Mesothelial cell of epicardium (in vitro differentiated cells): ENCODE data around the gene PARD3. TPM values are rescaled to one million over a fixed set of nuclear protein-coding genes. Genes with fewer than 3 reads are reported as not detected.

Experiments
- DNase-seq, 2 experiments: peaks; one replicate each; pipeline ENCODE4 v3.0.0; 2021; ENCODE audit warnings: low spot score in 2 of 2; ENCODE audit not compliant: unreplicated experiment in 2 of 2
- H3K27ac Mint-ChIP-seq: 2 replicates; pipeline ENCODE4 v1.8.0; 2021; ENCODE audit warnings: mixed read lengths
- H3K27me3 Mint-ChIP-seq: 2 replicates; pipeline ENCODE4 v1.8.0; 2021; ENCODE audit warnings: low read depth, mixed read lengths
- H3K36me3 Mint-ChIP-seq: 2 replicates; pipeline ENCODE4 v1.8.0; 2021; ENCODE audit warnings: mixed read lengths
- H3K4me1 Mint-ChIP-seq: 2 replicates; pipeline ENCODE4 v1.8.0; 2021; ENCODE audit warnings: mixed read lengths
- H3K4me3 Mint-ChIP-seq: 2 replicates; pipeline ENCODE4 v1.8.0; 2021; ENCODE audit warnings: mild to moderate bottlenecking, moderate library complexity, mixed read lengths
- H3K9me3 Mint-ChIP-seq: 2 replicates; pipeline ENCODE4 v1.8.0; 2021; ENCODE audit warnings: mixed read lengths
- total RNA-seq: library from RNA; stranded (reverse); gene quantifications from 3 replicates; pipeline ENCODE4 v1.2.1, GENCODE V29; 2021
- TF ChIP-seq, protein P1 (sequence below): fragments of 200-600 bp; sonication (generic); IDR thresholded peaks from one replicate; pipeline ENCODE4 v1.5.0; 2021; ENCODE audit warnings: antibody characterized with exemption; ENCODE audit not compliant: unreplicated experiment

Gene PARD3
- 68.6 to 73.4 TPM (median 73.2 TPM) in 3 replicates for total RNA-seq

DNA sequence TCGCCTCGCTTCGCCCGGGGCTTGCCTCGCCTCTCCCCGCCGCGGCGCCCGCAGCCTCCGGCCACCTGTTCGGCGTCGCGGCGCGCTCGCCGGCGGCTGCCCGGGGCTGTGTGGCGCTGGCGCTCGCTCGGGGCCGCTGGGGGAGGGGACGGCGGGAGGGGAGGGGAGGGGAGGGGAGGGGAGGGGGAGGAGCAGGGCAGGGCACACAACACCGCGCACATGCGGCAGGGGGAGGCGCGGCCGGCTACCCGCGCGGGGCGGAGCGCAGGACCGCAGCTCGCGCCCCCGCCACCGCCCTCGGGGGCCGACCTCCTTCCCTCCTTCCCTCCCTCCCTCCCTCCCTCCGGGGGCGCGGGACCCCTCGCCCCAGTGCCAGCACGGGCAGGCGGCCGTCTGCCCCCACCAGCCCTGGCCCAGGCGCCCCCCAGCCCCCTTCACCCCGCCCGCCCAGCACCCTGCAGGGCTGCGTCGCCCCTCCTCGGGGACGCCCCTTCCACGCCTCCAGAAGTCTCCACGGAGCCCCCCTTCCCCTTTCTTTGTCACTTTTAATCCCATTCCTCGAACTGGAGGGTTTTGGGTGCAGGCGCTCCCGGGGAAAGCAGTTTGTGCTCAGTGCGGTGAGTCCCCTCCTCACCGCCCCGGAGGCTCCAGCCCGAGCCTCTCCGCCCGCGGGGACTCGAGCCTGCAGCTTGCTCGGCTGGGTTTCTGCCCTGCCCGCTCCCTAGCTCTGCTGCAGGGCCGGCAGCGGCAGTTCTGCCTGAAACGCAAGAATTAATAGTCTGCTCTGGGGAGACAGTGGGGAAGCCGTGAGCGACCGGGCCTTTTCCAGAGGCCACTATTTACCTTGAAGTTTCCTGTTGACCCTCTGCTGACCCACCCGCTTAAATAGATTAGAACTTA is at the start of gene PARD3:
PARD3 (minus strand) TSS at position 112 of the 900 bp plus-strand sequence. CDS start 301 bp downstream, outside the sequence.
- DNase-seq = peak; percentile 59 to 69
- peaks cover 5% of the 10 kb centered on the region for H3K27me3 Mint-ChIP-seq
- no peaks in the 10 kb centered on the region for H3K36me3 Mint-ChIP-seq
- H3K4me1 Mint-ChIP-seq = peaks cover 37% of the 10 kb centered on the region
- H3K27ac Mint-ChIP-seq = peak within 1 kb of the TSS; percentile 93
- H3K9me3 Mint-ChIP-seq = no peaks in the 10 kb centered on the region
- peak within 1 kb of the TSS; percentile 89 for H3K4me3 Mint-ChIP-seq
- TF ChIP-seq, protein P1, sequence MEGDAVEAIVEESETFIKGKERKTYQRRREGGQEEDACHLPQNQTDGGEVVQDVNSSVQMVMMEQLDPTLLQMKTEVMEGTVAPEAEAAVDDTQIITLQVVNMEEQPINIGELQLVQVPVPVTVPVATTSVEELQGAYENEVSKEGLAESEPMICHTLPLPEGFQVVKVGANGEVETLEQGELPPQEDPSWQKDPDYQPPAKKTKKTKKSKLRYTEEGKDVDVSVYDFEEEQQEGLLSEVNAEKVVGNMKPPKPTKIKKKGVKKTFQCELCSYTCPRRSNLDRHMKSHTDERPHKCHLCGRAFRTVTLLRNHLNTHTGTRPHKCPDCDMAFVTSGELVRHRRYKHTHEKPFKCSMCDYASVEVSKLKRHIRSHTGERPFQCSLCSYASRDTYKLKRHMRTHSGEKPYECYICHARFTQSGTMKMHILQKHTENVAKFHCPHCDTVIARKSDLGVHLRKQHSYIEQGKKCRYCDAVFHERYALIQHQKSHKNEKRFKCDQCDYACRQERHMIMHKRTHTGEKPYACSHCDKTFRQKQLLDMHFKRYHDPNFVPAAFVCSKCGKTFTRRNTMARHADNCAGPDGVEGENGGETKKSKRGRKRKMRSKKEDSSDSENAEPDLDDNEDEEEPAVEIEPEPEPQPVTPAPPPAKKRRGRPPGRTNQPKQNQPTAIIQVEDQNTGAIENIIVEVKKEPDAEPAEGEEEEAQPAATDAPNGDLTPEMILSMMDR = no peak

DNA sequence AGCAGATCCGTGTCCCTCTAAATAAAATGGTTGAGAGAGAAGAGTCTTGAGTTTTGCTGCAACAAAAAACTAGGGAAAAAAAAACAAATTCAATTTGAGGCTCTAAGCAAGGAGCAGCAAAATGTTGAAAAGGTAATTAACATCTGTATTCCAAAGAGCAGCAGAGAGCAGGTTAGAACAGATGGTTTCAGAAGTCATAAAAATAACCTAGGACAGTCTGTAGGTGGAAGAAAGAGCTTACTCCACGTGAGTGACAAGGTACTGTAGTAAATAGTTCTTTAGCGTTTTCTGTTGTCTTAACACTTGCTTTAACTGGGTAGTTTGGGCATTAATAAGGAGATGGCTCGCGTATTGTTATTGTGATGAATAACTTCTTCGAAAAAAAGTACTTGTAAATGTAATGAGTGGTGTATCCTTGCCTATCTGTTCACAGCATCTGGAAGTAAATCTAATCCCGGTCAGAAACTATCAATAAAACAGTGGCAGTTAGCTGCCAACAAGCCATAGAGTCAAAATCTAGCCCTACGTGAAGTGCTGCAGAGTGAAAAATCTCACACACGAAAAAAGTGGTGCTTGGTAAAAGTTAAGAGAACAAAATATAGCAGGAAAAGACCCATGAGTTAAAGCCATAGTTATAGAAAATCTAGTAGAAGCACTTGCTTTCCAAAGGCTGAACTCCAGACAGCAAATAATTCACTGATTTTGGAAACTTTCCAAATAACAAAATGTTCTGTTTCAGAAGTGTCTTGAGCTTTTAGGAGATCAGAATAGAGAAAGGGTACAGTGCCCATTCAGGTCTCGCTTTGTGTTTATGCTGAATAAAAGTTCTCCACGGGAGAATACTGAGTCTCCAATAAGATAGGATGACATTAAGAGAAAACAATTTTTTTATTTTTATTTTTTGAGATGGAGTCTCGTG is 49.3 kb upstream of the PARD3 start:
- no peaks in the 10 kb centered on the region for H3K27me3 Mint-ChIP-seq
- H3K4me1 Mint-ChIP-seq = peaks cover 12% of the 10 kb centered on the region
- H3K27ac Mint-ChIP-seq = peak overlapping the region; percentile 66
- no peak overlapping the region for H3K4me3 Mint-ChIP-seq
- H3K9me3 Mint-ChIP-seq = no peaks in the 10 kb centered on the region
- TF ChIP-seq, protein P1 = no peak
- no peak for DNase-seq
- H3K36me3 Mint-ChIP-seq = no peaks in the 10 kb centered on the region

DNA sequence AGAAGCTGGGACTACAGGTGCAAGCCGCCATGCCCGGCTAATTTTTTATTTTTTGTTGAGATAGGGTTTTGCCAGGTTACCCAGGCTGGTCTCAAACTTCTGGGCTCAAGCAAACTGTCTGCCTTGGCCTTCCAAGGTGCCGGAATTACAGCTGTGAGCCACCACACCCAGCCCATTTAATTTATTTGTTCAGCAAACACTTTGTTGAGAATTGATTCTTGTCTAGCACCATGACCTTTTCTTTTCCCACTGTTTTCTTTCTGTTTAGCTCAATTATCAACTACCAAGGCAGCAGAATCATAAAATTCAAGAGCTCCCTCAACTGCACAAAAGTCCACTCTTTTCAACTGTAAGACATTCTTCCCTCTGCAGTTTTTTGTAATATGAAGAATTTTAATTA is 47.8 kb upstream of the PARD3 start:
- H3K27ac Mint-ChIP-seq = no peak overlapping the region

DNA sequence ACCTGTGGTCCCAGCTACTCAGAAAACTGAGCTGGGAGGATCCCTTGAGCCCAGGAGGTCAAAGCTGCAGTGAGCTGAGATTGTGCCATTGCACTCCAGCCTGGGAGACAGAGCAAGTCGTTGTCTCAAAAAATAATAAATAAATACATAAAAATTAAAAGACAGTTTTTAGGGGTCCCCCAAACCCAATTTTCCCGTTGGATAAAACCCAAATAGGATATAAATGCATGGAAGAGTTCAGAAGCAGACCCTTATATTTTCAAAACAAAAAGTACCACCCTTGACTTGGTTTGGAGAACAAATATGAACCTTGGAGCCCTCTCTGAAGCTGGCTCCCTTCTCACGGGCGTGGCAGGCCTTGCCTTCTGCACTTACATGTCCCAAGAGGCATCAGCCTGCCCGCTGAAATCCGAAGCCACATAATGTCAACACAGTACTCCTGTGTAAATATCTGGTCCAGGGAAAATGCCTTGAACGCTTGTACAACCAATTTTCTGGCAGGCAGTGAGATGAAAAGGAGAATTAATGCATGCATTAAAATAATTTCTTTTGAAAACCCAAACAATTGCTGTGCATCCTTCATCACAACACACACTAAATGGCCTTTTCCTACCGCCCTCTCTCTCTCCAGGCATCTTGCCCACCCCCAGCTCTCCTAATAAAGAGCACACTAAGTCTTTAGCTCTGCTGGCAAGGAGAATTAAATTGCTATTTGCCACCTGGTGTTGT is 46.4 kb upstream of the PARD3 start:
- no peak overlapping the region for H3K27ac Mint-ChIP-seq
- peaks cover 15% of the 10 kb centered on the region for H3K4me1 Mint-ChIP-seq

More for the DNA sequence above, 47.8 kb upstream of the PARD3 start:
- peaks cover 13% of the 10 kb centered on the region for H3K4me1 Mint-ChIP-seq
- no peak overlapping the region for H3K4me3 Mint-ChIP-seq
- DNase-seq = no peak
- TF ChIP-seq, protein P1 = no peak
- H3K27me3 Mint-ChIP-seq = no peaks in the 10 kb centered on the region
- no peaks in the 10 kb centered on the region for H3K9me3 Mint-ChIP-seq
- no peaks in the 10 kb centered on the region for H3K36me3 Mint-ChIP-seq

DNA sequence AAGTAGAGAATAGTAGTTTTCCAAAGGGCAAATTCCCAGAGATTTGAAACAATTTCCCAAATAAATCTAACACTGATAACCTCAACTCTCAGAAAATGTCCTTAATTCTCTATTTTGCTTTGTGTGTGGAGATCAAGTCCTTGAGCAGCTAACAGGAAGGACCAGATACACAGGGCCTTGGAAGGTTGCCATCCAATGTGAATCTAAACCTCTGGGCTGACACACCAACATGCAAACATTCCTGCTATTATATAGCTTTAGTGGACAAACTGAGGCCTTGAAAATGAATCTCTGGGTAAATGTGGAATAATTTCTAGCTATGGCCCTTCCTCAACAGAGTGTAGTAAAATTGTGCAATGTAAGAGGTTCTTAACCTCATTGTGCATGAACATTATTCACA is 44.1 kb upstream of the PARD3 start:
- no peak overlapping the region for H3K27ac Mint-ChIP-seq
- H3K9me3 Mint-ChIP-seq = no peaks in the 10 kb centered on the region
- TF ChIP-seq, protein P1 = no peak
- no peaks in the 10 kb centered on the region for H3K36me3 Mint-ChIP-seq
- peaks cover 12% of the 10 kb centered on the region for H3K4me1 Mint-ChIP-seq
- H3K4me3 Mint-ChIP-seq = no peak overlapping the region
- no peak for DNase-seq
- H3K27me3 Mint-ChIP-seq = peaks cover 2% of the 10 kb centered on the region

More for the DNA sequence above, 46.4 kb upstream of the PARD3 start:
- Mint-ChIP-seq H3K27me3 (peaks cover 2% of the 10 kb centered on the region), H3K36me3 (no peaks in the 10 kb centered on the region), H3K4me3 (no peak overlapping the region), H3K9me3 (no peaks in the 10 kb centered on the region)
- no peak for DNase-seq
- TF ChIP-seq, protein P1 = no peak
